Activated CD8-positive, alpha-beta T cell treated with anti-CD3 and anti-CD28 coated beads for 36 hours (primary cell): Measurements from ENCODE around the gene NCKIPSD. TPM values are rescaled to one million over a fixed set of nuclear protein-coding genes. Genes with fewer than 3 reads are reported as not detected.

Experiments
- ATAC-seq: fragments of 200-7000 bp; cut with Tn5 transposase; one replicate; pipeline ENCODE4 v1.10.0; 2021; ENCODE audit warnings: mild to moderate bottlenecking, moderate library complexity
- CTCF ChIA-PET: fragments of 350-600 bp; sonication (Branson Sonifier 250); formaldehyde crosslinking; loops from one replicate; lab custom pipeline; 2021; ENCODE audit warnings: antibody characterized with exemption; lab: Charles Lee
- POLR2A ChIA-PET: fragments of 350-600 bp; sonication (Branson Sonifier 250); formaldehyde crosslinking; loops from one replicate; lab custom pipeline; 2021; ENCODE audit warnings: antibody characterized with exemption; lab: Charles Lee
- DNase-seq: peaks from one replicate; pipeline ENCODE4 v3.0.0-alpha.2; 2020
- H3K27ac Mint-ChIP-seq: one replicate; pipeline ENCODE4 v1.8.0; 2021; ENCODE audit warnings: mild to moderate bottlenecking, mixed read lengths
- H3K27me3 Mint-ChIP-seq: one replicate; pipeline ENCODE4 v1.8.0; 2021; ENCODE audit warnings: mixed read lengths
- H3K36me3 Mint-ChIP-seq: one replicate; pipeline ENCODE4 v1.8.0; 2021; ENCODE audit warnings: low read depth, mixed read lengths
- H3K4me1 Mint-ChIP-seq: one replicate; pipeline ENCODE4 v1.8.0; 2021; ENCODE audit warnings: low read depth, mixed read lengths
- H3K4me3 Mint-ChIP-seq: one replicate; pipeline ENCODE4 v1.8.0; 2021; ENCODE audit warnings: mild to moderate bottlenecking, moderate library complexity, mixed read lengths
- H3K9me3 Mint-ChIP-seq: one replicate; pipeline ENCODE4 v1.8.0; 2021; ENCODE audit warnings: mixed read lengths
- CTCF ChIP-seq: fragments of 200-600 bp; IDR thresholded peaks from one replicate; pipeline ENCODE4 v1.8.0; 2022; ENCODE audit warnings: antibody characterized with exemption, mild to moderate bottlenecking
- intact Hi-C: fragments of 100-400 bp; cut with micrococcal nuclease; formaldehyde crosslinking; loops from one replicate; pipeline ENCODE4 v1.10.0; 2022
- total RNA-seq, 2 experiments: library from RNA; stranded (reverse); gene quantifications; one replicate each; pipeline ENCODE4 v1.2.3, GENCODE V29; 2021

The NCKIPSD gene
- total RNA-seq, 2 experiments from 2014 or later: 69.7 to 73.8 TPM

- intact Hi-C loops: no loop called here
- no peak for TF ChIP-seq CTCF
- ATAC-seq (peak; percentile 24), DNase-seq (peak; percentile 74)
- H3K4me3 Mint-ChIP-seq: peak within 1 kb of the TSS; percentile 82
- peaks cover 22% of the 10 kb centered on the region for H3K27me3 Mint-ChIP-seq
- peaks cover 14% of the 10 kb centered on the region for H3K36me3 Mint-ChIP-seq
- peaks cover 17% of the 10 kb centered on the region for H3K4me1 Mint-ChIP-seq
- POLR2A ChIA-PET: interaction anchor here (0.8 to 4.9 kb wide), 14 partner anchors 8 to 256 kb away, joined by 3 to 26 read pairs (median 4); partner anchors contain the start of genes ARIH2, ATRIP and SLC26A6
- no peaks in the 10 kb centered on the region for H3K9me3 Mint-ChIP-seq
- CTCF ChIA-PET: interaction anchor here (0.6 to 1.8 kb wide), 9 partner anchors 12 to 297 kb away, joined by 3 to 5 read pairs (median 4); partner anchors contain the start of gene SLC26A6
- peak within 1 kb of the TSS; percentile 85 for H3K27ac Mint-ChIP-seq
Observed at GRCh38 chr3:48662753-48663488, 22.8 kb downstream of the NCKIPSD start, which contains the start of gene CELSR3. TSS of gene CELSR3 (minus strand) at chr3:48662886. CDS start at chr3:48662634, 252 bp downstream.

GRCh38 chr3:48662145-48662752, 23.5 kb downstream of the NCKIPSD start:
- POLR2A ChIA-PET: interaction anchor here (0.9 to 4.9 kb wide), 14 partner anchors 9 to 257 kb away, joined by 3 to 26 read pairs (median 3); partner anchors contain the start of genes ARIH2, ATRIP and SLC26A6
- peaks cover 14% of the 10 kb centered on the region for H3K36me3 Mint-ChIP-seq
- no peak for ATAC-seq

GRCh38 chr3:48661501-48662144, 24.1 kb downstream of the NCKIPSD start:
- DNase-seq: peak; percentile 77
- peaks cover 22% of the 10 kb centered on the region for H3K4me1 Mint-ChIP-seq
- ChIA-PET CTCF (interaction anchor here (0.7 to 1.7 kb wide), 6 partner anchors 14 to 473 kb away, joined by 3 to 4 read pairs (median 3); partner anchors contain the start of genes CDC25A, NCKIPSD and SLC26A6), POLR2A (interaction anchor here (0.9 to 4.9 kb wide), 10 partner anchors 9 to 258 kb away, joined by 3 to 26 read pairs (median 4); partner anchors contain the start of genes ARIH2 and SLC26A6)
- peaks cover 23% of the 10 kb centered on the region for H3K27me3 Mint-ChIP-seq
- peak overlapping the region; percentile 33 for H3K4me3 Mint-ChIP-seq
- peak; percentile 46 for ATAC-seq
- no peaks in the 10 kb centered on the region for H3K9me3 Mint-ChIP-seq
- H3K36me3 Mint-ChIP-seq: peaks cover 15% of the 10 kb centered on the region
- H3K27ac Mint-ChIP-seq: no peak overlapping the region
- intact Hi-C loops: no loop called here
- no peak for TF ChIP-seq CTCF

More at GRCh38 chr3:48662145-48662752, 23.5 kb downstream of the NCKIPSD start:
- CTCF ChIA-PET: interaction anchor here (0.6 to 1.8 kb wide), 8 partner anchors 14 to 474 kb away, joined by 3 to 5 read pairs (median 4); partner anchors contain the start of genes CDC25A and SLC26A6
- no peak overlapping the region for H3K4me3 Mint-ChIP-seq
- H3K4me1 Mint-ChIP-seq: peaks cover 18% of the 10 kb centered on the region
- no peak overlapping the region for H3K27ac Mint-ChIP-seq
- no peak for TF ChIP-seq CTCF
- peaks cover 23% of the 10 kb centered on the region for H3K27me3 Mint-ChIP-seq
- DNase-seq: no peak
- no peaks in the 10 kb centered on the region for H3K9me3 Mint-ChIP-seq
- intact Hi-C loops: no loop called here

- intact Hi-C loops: no loop called here
- TF ChIP-seq CTCF: no peak
- CTCF ChIA-PET: interaction anchor here (0.9 to 1.7 kb wide), 4 partner anchors 15 to 26 kb away, joined by 3 to 4 read pairs (median 3); partner anchors contain the start of genes NCKIPSD and SLC26A6
- peaks cover 22% of the 10 kb centered on the region for H3K4me1 Mint-ChIP-seq
- ATAC-seq (no peak), DNase-seq (no peak)
- no peaks in the 10 kb centered on the region for H3K9me3 Mint-ChIP-seq
- H3K4me3 Mint-ChIP-seq: no peak overlapping the region
- peaks cover 23% of the 10 kb centered on the region for H3K27me3 Mint-ChIP-seq
- peaks cover 11% of the 10 kb centered on the region for H3K36me3 Mint-ChIP-seq
- POLR2A ChIA-PET: interaction anchor here (0.7 to 4.9 kb wide), 7 partner anchors 10 to 102 kb away, joined by 3 to 26 read pairs (median 8); partner anchors contain the start of genes SLC26A6 and UQCRC1
- H3K27ac Mint-ChIP-seq: no peak overlapping the region
Observed at GRCh38 chr3:48660800-48661400, 24.8 kb downstream of the NCKIPSD start.
